Stomach (tissue), 9 donors: Measurements from ENCODE around the gene CCDC51. TPM values are rescaled to one million over a fixed set of nuclear protein-coding genes. Genes with fewer than 3 reads are reported as not detected.

Experiments
- DNase-seq, 2 donors: peaks; one replicate each; pipeline versions ENCODE4 v3.0.0 to v3.0.0-alpha.2; 2013 to 2019
- H3K27ac ChIP-seq, 5 donors: fragments of 200-600 bp in 4 of 5; sonication (generic) in 4 of 5; one replicate each; pipeline ENCODE4 v1.5.1; 2013 to 2019; ENCODE audit warnings: mild to moderate bottlenecking in 1 of 5, moderate library complexity in 1 of 5
- H3K27me3 ChIP-seq, 3 donors: fragments of 200-600 bp; sonication (generic); one replicate each; pipeline ENCODE4 v1.5.1; 2017 to 2019; ENCODE audit warnings: mixed run types in 1 of 3
- H3K36me3 ChIP-seq, 4 donors: fragments of 200-600 bp; sonication (generic); 1 replicate in 3 of 4; 2 replicates in 1 of 4; pipeline ENCODE4 v1.5.1; 2016 to 2019
- H3K4me1 ChIP-seq, 4 donors: fragments of 200-600 bp; sonication (generic); one replicate each; pipeline ENCODE4 v1.5.1; 2016 to 2019
- H3K4me3 ChIP-seq, 4 donors: fragments of 200-600 bp; sonication (generic) in 3 of 4; one replicate each; pipeline ENCODE4 v1.5.1; 2016 to 2019; ENCODE audit warnings: mild to moderate bottlenecking in 1 of 4
- H3K9me3 ChIP-seq, 4 donors: fragments of 200-600 bp; sonication (generic); one replicate each; pipeline ENCODE4 v1.5.1; 2016 to 2019
- CTCF ChIP-seq, 7 experiments: fragments of 450-650 bp in 4 of 7; fragments of 200-600 bp in 3 of 7; sonication (generic) in 3 of 7; IDR thresholded peaks; one replicate each; pipeline ENCODE4 v1.5.1; 2016 to 2019; ENCODE audit warnings: antibody characterized with exemption in 7 of 7, control low read depth in 2 of 7, mild to moderate bottlenecking in 1 of 7
- EP300 ChIP-seq: sonication (generic); formaldehyde crosslinking; IDR thresholded peaks from one replicate; pipeline ENCODE4 v1.6.1; 2017; ENCODE audit warnings: antibody characterized with exemption
- POLR2A ChIP-seq, 4 donors: fragments of 450-650 bp; IDR thresholded peaks; one replicate each; pipeline ENCODE4 v1.6.1; 2016; ENCODE audit warnings: antibody characterized with exemption in 4 of 4, control low read depth in 2 of 4, mild to moderate bottlenecking in 1 of 4, moderate library complexity in 1 of 4
- POLR2AphosphoS5 ChIP-seq, 3 donors: sonication (generic); formaldehyde crosslinking; IDR thresholded peaks; one replicate each; pipeline ENCODE4 v1.6.1; 2016; ENCODE audit warnings: antibody characterized with exemption in 3 of 3
- WGBS, 5 donors: extraction: QIAGEN DNeasy Blood & Tissue Kit in 3 of 5; methylation state at CpG; one replicate each; pipeline versions ENCODE4 v1.1.5 to v1.1.7; 2013 to 2018; 5-methylcytosine and 5-hydroxymethylcytosine counted together
- intact Hi-C: fragments of 100-400 bp; cut with DNase I; formaldehyde crosslinking; loops from one replicate; pipeline ENCODE4 v1.15.1; 2023; ENCODE audit warnings: low total_unique reads
- polyA plus RNA-seq, 3 donors: library from polyadenylated mRNA; stranded (reverse); fragments of 200-250 nt; gene quantifications; one replicate each; pipeline ENCODE4 v1.2.3, GENCODE V29; 2013
- total RNA-seq, 5 donors: library from RNA; depleted of rRNA; stranded (reverse); fragments of >200 nt; gene quantifications; one replicate each; pipeline versions ENCODE4 v1.1.0 to v1.2.3, GENCODE V29; 2014 to 2016
- donor health status: healthy with polysubstance abuse.
- donor health status: Bipolar disorder and iron deficiency.
- donor health status: healthy.

The CCDC51 gene
- total and polyA plus RNA-seq, 8 donors, result 1.8 to 12.5 (median 8.3) TPM

GRCh38 chr3:48472673-48472922, 32.7 kb upstream of the CCDC51 start:
- no peak for DNase-seq
- 0% methylated on average over 5 of the region's 5 CpGs for WGBS, 5 donors
- Histone ChIP-seq H3K27me3 (no peaks in the 10 kb centered on the region), H3K36me3 (peaks cover 21 to 53% (median 37%) of the 10 kb centered on the region in 4 donors), H3K9me3 (no peaks in the 10 kb centered on the region), H3K27ac (peak overlapping the region; percentile 89 to 100 (median 95)), H3K4me3 (peak overlapping the region; percentile 52 to 73 (median 60)), H3K4me1 (peaks cover 34 to 58% (median 57%) of the 10 kb centered on the region in 4 donors)
- intact Hi-C loops, result no loop called here
- TF ChIP-seq EP300 (no peak), POLR2A (IDR thresholded peaks at IDR 0.05) (no peak), CTCF (IDR thresholded peaks at IDR 0.05) (no peak), POLR2AphosphoS5 (IDR thresholded peaks at IDR 0.05) (no peak)

GRCh38 chr3:48470286-48470685, 30.4 kb upstream of the CCDC51 start:
- H3K4me3 ChIP-seq, result peak overlapping the region in 2 of 4 donors; percentile 8 to 60
- TF ChIP-seq POLR2AphosphoS5 (IDR thresholded peaks at IDR 0.05), result no peak
- TF ChIP-seq EP300, result no peak
- no peak for TF ChIP-seq CTCF (IDR thresholded peaks at IDR 0.05)
- no peak for TF ChIP-seq POLR2A (IDR thresholded peaks at IDR 0.05)
- H3K27ac ChIP-seq, result peak overlapping the region; percentile 36 to 100 (median 100)
- intact Hi-C loops, result no loop called here
- no peaks in the 10 kb centered on the region for H3K27me3 ChIP-seq
- DNase-seq, result peak in 1 of 2 donors; percentile 10
- H3K9me3 ChIP-seq, result no peaks in the 10 kb centered on the region
- H3K36me3 ChIP-seq, result peaks cover 30 to 40% (median 33%) of the 10 kb centered on the region in 4 donors
- WGBS, 5 donors, result 18 to 63% (median 32%) methylated on average over 1 of the region's 1 CpG; no CpG with 5 or more reads in 1 of the 5 donors
- H3K4me1 ChIP-seq, result peaks cover 52 to 81% (median 75%) of the 10 kb centered on the region in 4 donors

GRCh38 chr3:48469046-48469915, 29.4 kb upstream of the CCDC51 start:
- intact Hi-C loops, result no loop called here
- TF ChIP-seq CTCF (IDR thresholded peaks at IDR 0.05), result no peak
- no peak for TF ChIP-seq POLR2A (IDR thresholded peaks at IDR 0.05)
- no peak for TF ChIP-seq EP300
- TF ChIP-seq POLR2AphosphoS5 (IDR thresholded peaks at IDR 0.05), result no peak
- no peaks in the 10 kb centered on the region for H3K9me3 ChIP-seq
- peaks cover 30 to 44% (median 33%) of the 10 kb centered on the region in 4 donors for H3K36me3 ChIP-seq
- no peaks in the 10 kb centered on the region for H3K27me3 ChIP-seq
- peak overlapping the region; percentile 18 to 100 (median 100) for H3K27ac ChIP-seq
- peak overlapping the region in 1 of 4 donors; percentile 60 for H3K4me3 ChIP-seq
- H3K4me1 ChIP-seq, result peaks cover 57 to 90% (median 84%) of the 10 kb centered on the region in 4 donors
- peak in 1 of 2 donors; percentile 10 for DNase-seq
- 77 to 79% (median 78%) methylated on average over 24 to 29 of the region's 29 CpGs for WGBS, 5 donors

- Histone ChIP-seq H3K27ac (peak overlapping the region; percentile 27 to 100 (median 100)), H3K4me3 (peak overlapping the region in 1 of 4 donors; percentile 60), H3K9me3 (no peaks in the 10 kb centered on the region), H3K4me1 (peaks cover 55 to 85% (median 80%) of the 10 kb centered on the region in 4 donors), H3K27me3 (no peaks in the 10 kb centered on the region), H3K36me3 (peaks cover 30 to 52% (median 37%) of the 10 kb centered on the region in 4 donors)
- TF ChIP-seq POLR2AphosphoS5 (IDR thresholded peaks at IDR 0.05) (peak in 1 of 3 donors; percentile 3), POLR2A (IDR thresholded peaks at IDR 0.05) (no peak)
- peak; percentile 16 to 61 for DNase-seq
- WGBS, 5 donors, result 41 to 74% (median 46%) methylated on average over 3 to 8 of the region's 8 CpGs; no CpG with 5 or more reads in 1 of the 5 donors
- intact Hi-C loops, result no loop called here
Measured at GRCh38 chr3:48468329-48468731, 28.4 kb upstream of the CCDC51 start.
